Ureter (tissue), 1 donor: ENCODE data around the gene GASK1A. TPM values are rescaled to one million over a fixed set of nuclear protein-coding genes. Genes with fewer than 3 reads are reported as not detected.
A peak's percentile ranks its signal among the peaks of the same experiment; 100 is the strongest.
"Not testable (repeated sequence)": the region's sequence is repeated elsewhere in the genome, so short reads cannot be mapped to it uniquely, and the experiment has no call there.

Experiments used
- DNase-seq: peaks from one replicate; pipeline ENCODE4 v3.0.0-alpha.2; 2020; ENCODE audit warnings: low spot score
- total RNA-seq: library from RNA; stranded (reverse); gene quantifications from one replicate; pipeline ENCODE4 v1.2.4, GENCODE V29; 2023
- donor health status: DM: yes; HTN: yes; CAD: no.

The GASK1A gene
- 14.6 TPM for total RNA-seq

- peak; percentile 55 for DNase-seq
These were observed at the start of gene GASK1A for GRCh38 chr3:42979044-42979972. GASK1A (plus strand) TSS chr3:42979311; CDS start chr3:42979643, 332 bp downstream.

GRCh38 chr3:42934111-42934510 is 45.0 kb upstream of the GASK1A start:
- DNase-seq: no peak

- no peak for DNase-seq
These were observed 44.2 kb upstream of the GASK1A start for GRCh38 chr3:42934910-42935309.

DNA sequence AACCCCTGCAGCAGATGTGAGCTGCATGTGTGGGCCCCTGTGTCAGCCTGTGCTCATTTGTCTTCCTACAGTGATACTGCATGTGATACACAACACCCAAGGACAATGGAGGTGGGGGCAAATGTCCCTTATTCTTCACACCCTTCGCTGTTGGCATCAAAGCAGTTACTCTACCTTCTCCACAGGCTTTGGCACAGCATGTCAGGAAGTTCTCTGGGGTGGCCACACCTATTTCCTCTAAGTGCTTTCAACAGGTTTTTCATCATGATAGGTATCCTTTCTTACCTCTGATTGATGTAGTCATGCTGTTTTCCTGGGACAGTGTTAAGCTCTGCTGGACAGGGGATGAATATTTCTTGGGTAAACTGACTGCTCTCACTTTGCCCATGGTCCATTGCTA is 43.6 kb upstream of the GASK1A start:
- DNase-seq: no peak

- no peak for DNase-seq
These were observed 42.7 kb upstream of the GASK1A start for GRCh38 chr3:42936157-42936981.

- DNase-seq: no peak
These were observed 41.8 kb upstream of the GASK1A start for GRCh38 chr3:42937334-42937733.

- no peak for DNase-seq
These were observed 36.4 kb upstream of the GASK1A start for GRCh38 chr3:42942693-42943092.

DNA sequence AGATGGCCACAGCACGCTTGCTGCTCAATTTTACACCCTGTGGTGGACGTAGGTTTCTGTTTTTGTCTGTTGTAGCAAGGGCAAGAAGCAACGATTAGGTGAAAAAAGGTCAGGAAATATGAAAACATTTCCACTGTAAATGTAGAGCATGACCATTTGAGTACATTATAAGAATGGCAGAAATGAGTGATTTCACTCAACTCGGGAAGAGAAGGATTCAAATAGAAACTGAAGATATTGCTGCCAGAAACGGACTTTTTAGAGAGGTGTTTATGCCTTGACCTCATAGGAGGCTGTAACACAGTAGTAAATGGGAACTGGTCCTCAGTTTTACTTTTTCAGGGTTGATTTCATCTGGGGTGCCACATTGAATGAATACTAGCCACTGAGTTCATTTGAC is 33.1 kb upstream of the GASK1A start:
- no peak for DNase-seq

DNA sequence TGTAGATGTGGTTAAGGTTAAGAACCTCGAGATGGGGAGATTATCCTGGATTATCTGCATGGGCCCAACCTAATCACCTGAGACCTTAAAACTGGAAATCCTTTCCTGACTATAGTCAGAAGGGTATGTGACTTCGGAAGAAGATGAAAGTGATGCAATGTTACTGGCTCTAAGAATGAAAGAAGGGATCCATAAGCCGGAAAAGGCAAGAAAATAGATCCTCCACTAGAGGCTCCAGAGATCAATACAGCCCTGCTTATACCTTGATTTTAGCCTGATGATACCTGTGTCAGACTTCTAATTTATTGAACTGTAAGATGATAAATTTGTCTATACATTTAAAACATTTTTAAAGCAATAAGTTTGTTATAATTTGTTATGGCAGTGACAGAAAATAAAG is 21.5 kb upstream of the GASK1A start:
- no peak for DNase-seq

- no peak for DNase-seq
These were observed 18.8 kb upstream of the GASK1A start for GRCh38 chr3:42960282-42960681.

DNA sequence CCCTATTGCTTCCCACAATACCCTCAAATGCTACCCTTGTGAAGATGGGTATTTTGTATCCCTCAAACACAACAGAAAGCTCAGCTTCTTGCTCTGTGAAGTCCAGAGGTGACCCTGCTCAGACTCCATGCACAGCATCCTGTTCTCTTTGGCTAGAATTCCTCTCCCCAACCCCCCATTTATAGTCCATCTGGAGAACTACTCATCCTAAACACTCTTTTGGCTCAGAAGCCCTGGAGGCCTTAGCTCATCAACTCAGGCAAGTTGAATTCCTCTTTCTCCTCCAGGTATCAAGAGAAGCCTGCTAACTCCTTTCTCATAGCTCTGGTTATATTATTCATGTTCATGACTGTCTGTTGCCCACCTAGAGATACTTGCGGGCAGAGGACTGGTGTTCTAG is 18.3 kb upstream of the GASK1A start:
- no peak for DNase-seq

DNA sequence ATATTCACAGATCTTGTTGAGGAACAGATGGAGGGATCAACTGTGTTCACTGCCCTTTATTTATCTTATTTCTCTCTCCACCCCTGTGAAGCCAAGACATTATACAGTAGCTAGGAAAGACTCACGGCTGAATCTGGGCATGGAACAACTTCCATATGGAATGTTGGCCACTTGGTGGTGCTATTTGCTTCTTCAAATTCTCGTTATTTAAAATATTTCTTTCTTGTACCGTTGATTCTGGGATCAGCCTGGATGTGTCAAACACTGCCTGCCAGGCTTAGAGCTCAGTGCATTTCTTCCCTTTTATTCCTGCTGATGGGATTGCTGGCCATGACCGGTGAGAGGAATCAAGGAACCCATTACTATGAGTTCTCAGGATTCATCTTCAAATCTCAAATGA is 17.5 kb upstream of the GASK1A start:
- peak; percentile 59 for DNase-seq

- DNase-seq: no peak
These were observed 15.8 kb upstream of the GASK1A start for GRCh38 chr3:42963269-42963668.

DNA sequence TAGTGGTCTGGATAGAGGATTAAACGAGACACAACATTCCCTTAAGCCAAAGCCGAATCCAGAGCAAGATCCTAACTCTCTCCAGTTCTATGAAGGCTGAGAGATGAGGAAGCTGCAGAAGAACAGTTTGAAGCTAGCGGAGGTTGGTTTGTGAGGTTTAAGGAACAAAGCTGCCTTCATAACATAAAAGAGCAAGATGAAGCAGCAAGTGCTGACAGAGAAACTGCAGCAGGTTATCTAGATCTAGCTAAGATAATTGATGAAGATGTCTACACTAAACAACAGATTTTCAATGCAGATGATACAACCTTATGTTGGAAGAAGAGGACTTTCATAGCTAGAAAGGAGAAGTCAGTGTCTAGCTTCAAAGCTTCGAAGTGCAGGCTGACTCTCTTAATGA is 14.8 kb upstream of the GASK1A start:
- no peak for DNase-seq

DNA sequence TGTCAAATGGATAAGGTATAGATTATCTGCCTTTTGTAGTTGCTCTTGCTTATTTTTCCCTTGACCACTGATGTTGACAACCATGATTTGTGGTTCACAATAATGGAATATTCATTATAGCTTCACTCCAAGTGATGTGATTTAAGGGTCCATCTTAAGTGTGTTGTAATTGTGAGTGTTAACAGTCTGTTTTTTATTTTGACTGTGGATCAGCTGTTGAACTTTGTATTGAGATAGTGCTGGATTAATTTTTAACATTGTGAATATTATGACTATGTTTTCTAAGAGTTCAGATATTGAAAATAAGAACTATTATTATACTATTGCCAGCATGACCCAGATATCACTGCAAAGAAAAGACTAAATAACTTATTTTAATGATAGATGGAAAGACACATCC is 8.6 kb upstream of the GASK1A start:
- DNase-seq: no peak

DNA sequence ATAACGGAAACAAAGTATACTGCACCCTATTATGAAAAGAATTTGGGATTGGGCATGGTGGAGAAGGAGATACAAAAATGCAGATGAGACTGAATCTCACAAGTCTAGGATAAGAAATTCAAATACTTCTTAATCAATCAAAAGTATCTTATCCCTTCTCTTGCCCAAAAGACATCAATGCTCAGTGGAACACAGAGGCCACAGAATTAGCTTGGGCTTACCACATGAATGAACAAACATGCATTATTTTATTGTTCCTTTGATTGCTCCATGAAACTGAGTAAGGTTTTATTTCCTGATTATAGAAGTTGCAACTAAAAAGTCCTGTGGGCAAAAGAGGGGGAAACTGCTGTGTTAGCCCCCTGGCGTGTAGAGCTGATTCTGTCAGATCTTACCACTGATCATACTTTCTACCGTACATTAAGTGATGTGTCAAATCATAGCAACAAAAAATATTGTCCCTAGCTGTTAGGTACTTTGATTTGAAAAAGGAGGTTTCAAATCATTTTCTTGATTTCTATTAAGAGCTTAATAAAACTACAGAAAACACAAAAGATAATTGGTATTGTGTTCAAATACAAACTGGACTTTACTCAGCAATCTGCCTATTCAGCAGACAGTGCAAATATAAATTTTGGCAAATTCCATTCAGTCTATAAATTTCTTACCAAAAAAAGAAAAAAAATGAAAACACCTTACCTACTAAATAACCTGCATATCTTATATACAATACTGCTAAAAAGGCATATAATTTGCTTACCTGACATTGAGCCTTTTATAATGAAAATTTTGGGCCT is 7.9 kb upstream of the GASK1A start:
- DNase-seq: no peak

DNA sequence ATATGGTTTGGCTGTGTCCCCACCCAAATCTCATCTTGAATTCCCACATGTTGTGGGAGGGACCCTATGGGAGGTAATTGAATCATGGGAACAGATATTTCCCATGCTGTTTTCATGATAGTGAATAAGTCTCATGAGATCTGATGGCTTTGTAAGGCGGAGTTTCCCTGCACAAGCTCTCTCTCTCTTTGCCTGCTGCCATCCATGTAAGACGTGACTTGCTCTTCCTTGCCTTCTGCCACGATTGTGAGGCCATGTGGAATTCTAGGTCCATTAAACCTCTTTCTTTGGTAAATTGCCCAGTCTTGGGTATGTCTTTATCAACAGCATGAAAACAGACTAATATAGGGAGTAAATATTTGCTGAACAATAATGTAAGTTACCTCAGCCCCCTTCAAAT is 4.2 kb upstream of the GASK1A start:
- DNase-seq: not testable (repeated sequence)

DNA sequence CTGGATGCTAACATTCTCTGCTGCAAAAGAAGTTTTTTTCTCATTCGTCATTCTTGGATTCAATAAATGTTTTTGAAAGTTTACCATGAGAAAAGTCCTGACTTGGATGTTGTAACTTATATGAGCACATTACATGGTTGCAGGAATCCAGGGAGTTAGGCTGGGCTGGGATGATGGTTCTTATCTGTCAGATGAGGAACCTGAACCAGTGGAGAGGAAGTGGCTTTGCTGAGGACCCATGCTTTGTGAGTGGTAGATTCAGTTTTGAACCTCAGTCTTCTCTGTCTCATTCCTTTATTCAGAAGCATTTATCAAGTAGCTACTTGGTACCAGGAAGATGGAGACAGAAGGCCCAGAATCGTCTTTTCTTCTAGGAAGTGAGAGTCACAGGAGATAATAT is 3.7 kb upstream of the GASK1A start:
- DNase-seq: no peak

- DNase-seq: no peak
These were observed 3.2 kb upstream of the GASK1A start for GRCh38 chr3:42975955-42976354.

GRCh38 chr3:42980209-42980608 is 1.1 kb downstream of the GASK1A start:
- no peak for DNase-seq

- no peak for DNase-seq
These were observed 1.8 kb downstream of the GASK1A start for GRCh38 chr3:42980909-42981308.
